NB4 (cell line): ENCODE measurements around the gene PHF12.

Experiments
- CTCF ChIP-seq: IDR thresholded peaks from one replicate; pipeline ENCODE4 v1.5.1; 2012; ENCODE audit warnings: low read depth, low read length
- MAX ChIP-seq: IDR thresholded peaks from 2 replicates; pipeline ENCODE4 v1.6.1; 2011; ENCODE audit warnings: low read depth, low read length
- POLR2A ChIP-seq: IDR thresholded peaks from 2 replicates; pipeline ENCODE4 v1.6.1; 2011; ENCODE audit warnings: mild to moderate bottlenecking; ENCODE audit not compliant: insufficient read length; ENCODE audit errors: extremely low read depth

GRCh38 chr17:28999206-28999605, 47.9 kb upstream of the PHF12 start:
- no peak for TF ChIP-seq CTCF
- TF ChIP-seq POLR2A: no peak
- TF ChIP-seq MAX: no peak
